ENCODE data around the gene HOMEZ.

- peak; percentile 59 to 91 (median 72) for TF ChIP-seq CTCF (IDR thresholded peaks at IDR 0.05)
- no peak for TF ChIP-seq POLR2A (IDR thresholded peaks at IDR 0.05)
These were observed 9.0 kb upstream of the HOMEZ start for GRCh38 chr14:23294734-23295561.
